Iris pigment epithelial cell (primary cell): ENCODE results near the gene LGALS3BP.
A peak's percentile ranks its signal among the peaks of the same experiment; 100 is the strongest.
"Not testable (repeated sequence)": the region's sequence is repeated elsewhere in the genome, so short reads cannot be mapped to it uniquely, and the experiment has no call there.

ENCODE experiments used
- DNase-seq: peaks from one replicate; pipeline ENCODE4 v3.0.0-alpha.2; 2011; ENCODE audit warnings: low read depth

Gene LGALS3BP

GRCh38 chr17:78962984-78963348, 16.8 kb downstream of the LGALS3BP start:
- not testable (repeated sequence) for DNase-seq

DNA sequence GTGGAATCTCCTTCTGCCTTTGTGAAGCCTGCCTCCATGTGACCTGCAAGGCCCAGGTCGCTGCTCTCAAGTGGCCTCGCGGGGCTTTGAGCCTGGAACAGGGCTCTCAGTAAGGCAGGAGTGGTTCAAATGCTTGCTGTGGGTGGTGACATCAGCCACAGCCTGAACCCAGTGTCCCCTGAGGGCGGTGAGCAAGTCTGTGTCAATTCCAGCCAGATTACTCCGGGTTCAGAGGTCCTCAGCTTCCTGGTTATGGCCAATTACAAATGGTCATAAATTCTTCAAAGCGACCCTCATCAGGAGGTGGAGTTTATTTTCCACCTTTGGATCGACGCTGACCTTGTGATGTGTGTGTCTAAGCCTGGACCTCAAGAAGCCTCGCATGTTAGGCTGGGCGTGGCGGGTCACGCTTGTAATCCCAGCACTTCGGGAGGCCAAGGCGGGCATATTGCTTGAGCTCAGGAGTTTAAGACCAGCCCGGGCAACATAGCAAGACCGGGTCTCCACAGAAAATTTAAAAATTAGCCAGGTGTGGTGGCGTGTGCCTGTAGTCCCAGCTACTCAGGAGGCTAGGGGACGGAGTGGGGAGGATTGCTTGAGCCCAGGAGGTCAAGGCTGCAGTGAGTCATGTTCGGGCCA, 17.3 kb downstream of the LGALS3BP start:
- DNase-seq: no peak

DNA sequence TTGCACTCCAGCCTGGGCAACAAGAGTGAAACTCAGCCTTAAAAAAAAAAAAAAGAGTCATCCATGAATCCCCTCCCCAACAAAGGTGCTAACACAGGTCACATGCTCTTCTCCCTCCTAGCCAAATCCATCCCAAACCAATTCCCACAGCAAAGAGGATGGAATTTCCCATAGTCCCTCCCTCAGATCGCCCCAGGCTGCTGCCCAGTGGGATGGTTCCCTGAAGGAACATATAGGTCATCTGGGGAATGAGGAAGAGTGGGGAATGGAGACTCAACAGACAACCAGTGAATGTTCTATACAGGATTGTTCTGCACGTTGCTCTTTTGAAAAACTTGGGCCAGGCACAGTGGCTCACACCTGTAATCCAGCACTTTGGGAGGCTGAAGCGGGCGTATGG, 18.2 kb downstream of the LGALS3BP start:
- no peak for DNase-seq

DNA sequence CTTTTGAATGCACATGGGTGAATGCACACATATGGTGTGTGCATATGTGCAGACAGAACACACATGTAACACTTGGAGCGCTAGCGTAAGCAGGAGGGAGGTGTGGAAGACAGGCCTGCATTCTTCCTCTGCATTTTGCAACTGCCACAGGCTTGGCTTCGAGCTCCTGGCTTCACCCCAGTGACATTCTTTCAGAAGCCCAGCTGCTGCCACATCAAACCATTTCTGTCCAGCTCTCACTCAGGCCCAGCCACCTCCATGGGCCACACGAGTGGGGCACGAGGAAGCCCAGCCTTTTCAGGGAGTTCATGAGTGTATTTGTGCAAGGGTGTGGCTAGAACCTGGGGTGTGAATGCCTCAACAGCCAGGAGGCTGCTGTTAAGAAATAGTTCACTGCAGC, 18.8 kb downstream of the LGALS3BP start:
- DNase-seq: no peak

- no peak for DNase-seq
These were observed 19.9 kb downstream of the LGALS3BP start for GRCh38 chr17:78959803-78960202.

DNA sequence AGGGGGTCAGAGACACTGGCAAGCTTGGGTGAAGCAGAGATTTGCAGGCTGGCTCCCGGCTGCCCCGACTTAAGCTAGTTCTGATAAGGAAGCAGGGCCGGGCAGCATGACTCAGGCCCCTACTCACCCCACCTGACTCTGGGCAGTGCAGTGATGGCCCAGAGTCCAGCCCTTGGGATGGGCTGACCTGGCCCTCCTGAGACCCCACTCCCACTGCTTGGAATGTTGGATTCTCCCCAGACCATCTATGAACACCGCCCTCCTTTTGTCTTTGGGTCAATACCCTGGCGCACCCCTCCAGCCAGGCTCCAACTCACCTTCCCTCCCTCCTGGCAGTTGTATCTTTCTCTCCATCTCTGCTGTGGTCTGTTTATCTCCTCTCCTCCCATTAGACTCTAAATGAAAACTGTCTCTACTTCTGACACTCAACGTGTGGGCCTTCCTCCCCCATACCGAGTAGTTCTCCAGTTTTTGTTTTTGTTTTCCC, 21.0 kb downstream of the LGALS3BP start:
- DNase-seq: peak; percentile 50

GRCh38 chr17:78957128-78957527, 22.6 kb downstream of the LGALS3BP start:
- DNase-seq: peak; percentile 27

DNA sequence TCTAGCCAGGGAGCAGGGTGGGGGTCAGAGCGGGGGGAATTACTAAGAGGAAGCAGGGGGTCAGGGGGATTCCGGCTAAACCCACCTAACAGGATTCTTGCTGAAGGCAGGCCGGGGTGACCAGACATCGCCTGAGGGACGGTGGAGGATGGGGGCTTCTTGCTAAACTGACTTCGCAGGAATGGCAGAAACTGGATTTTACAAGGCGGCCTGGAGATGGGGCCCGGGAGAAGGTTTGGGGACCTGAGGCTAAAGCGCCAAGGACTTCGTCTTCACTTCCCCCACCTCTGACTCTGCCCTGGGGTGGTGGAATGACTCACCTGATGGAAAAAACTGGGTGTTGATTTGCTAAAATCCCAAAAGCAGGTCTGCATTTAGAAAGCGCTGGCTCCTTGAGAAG, 23.5 kb downstream of the LGALS3BP start:
- DNase-seq: no peak

DNA sequence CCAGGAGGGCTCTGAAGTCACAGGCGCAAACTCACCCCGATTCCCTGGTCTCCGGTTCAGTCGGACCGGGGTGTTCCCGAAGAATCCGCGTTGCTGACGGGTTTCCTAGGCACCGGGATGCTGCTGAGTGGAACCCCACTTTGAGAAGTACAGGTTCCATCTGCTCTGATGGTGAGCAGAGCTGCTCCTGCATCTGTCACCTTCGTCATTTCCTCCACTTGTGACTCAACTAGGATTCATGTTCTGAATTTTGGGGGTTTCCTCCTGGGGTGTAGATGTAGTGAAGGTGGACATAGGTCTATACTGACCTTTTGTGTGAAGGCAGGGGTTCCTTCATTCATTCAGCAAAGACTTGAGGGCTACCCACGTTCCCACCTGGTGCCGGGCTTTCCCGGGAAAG, 25.0 kb downstream of the LGALS3BP start:
- no peak for DNase-seq

- no peak for DNase-seq
These were observed 26.1 kb downstream of the LGALS3BP start for GRCh38 chr17:78953356-78954350.

DNA sequence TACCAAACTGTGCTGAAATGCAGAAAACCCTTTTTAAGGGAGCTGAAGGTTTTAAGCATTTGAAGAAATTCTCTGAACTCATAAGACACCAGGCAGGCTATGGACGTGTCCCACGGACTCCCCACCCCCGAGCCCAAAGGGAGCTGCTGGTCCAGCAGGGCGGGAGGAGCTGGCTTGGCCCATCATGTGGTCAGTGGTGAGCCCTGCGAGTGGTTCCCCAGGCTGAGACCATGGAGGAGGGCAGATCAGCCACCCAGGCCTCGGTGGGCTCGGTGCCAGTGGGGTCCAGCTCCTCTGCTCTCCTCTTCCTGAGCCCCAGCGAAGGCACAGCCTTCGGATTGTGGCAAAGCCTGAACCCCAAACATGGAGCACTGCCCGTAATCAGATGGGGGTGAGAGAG, 27.0 kb downstream of the LGALS3BP start:
- no peak for DNase-seq

GRCh38 chr17:78951967-78952551, 27.7 kb downstream of the LGALS3BP start:
- peak; percentile 42 for DNase-seq

DNA sequence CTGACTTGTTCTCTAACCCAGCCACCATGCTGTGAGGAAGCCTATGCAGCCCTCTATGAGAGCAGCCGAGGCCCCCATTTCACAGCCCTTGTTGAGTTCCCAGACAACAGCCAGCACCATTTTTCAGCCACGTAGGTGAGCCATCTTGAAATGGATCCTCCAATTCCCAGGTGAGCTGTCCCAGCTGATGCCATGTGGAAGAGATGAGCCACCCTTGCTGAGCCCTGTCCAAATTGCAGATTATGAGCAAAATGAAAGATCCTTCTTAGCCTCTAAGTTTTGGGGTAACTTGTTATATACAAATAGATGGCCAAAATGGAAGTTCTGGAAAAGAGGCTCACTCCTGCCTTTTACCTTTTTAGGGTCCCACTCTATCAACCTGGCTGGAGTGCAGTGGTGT, 28.9 kb downstream of the LGALS3BP start:
- DNase-seq: no peak

DNA sequence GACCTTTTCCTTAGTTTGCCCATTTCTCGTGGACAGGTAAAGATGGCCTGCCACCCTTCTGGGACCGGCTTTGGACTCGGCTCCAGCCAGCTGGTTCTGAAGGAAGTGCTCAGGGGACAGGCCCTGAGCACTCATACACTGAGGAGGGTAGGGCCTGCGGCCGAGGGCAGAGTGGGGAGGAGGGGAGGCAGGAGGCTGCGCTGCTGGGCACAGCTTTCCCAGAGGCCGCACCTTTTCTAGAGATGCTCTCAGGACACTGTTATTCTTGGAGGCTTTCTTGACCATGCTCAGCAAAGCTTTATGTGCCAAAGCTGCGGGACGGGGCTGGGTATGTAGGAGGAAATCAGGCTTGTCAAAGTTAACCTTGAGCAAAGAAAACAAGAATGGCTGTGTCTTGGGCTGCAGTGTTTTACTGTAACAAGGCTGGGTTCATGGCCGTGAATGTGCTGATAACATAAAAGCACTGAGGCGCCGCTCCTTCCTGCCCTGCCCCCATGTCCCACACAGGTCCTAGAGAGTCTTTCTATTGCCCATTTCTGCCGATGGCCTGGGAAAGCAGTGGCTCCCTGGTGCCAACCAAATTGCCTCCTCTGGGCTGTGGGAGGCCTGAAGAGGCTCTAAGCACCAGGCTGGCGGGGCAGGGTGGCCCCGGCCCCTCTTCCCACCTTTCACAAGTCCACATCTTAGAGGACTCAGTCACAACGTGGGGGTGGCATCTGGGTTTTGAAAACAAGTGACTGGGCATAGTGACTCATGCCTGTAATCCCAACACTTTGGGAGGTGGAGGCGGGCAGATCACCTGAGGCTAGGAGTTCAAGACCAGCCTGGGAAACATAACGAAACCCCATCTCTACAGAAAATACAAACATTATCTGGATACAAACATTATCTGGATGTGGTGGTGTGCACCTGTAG, 32.2 kb downstream of the LGALS3BP start:
- DNase-seq: no peak

DNA sequence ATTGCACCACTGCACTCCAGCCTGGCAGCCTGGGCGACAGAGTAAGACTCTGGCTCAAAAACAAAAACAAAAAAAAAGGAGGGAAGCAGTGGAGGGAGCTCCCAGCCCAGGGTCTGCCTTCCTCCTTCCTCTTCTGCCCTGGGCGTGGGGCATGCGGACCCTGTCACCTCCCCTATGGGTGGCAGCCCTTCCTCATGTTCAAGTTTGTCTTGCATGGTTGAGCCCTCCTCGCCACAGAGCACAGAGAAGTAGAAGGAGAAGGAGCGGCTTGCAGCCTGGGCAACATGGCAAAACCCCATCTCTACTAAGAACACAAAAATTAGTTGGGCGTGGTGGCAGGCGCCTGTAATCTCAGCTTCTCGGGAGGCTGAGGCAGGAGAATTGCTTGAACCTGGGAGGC, 33.1 kb downstream of the LGALS3BP start:
- no peak for DNase-seq

DNA sequence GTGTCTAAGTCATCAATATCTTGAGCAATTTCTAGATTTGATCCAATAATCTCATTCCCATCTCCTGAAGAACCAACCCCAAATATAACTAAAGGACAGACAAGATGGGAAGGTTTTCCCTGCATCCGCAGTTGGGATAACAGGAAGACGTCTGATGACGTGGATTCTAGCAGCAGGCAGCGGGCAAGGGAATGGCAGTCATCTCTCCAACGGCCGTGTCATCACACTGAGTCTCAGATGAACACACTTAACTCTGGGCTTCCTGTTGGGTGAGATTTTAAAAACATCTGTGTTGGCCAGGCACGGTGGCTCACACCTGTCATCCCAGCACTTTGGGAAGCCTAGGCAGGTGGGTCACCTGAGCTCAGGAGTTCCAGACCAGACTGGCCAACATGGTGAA, 33.6 kb downstream of the LGALS3BP start:
- DNase-seq: no peak

GRCh38 chr17:78945455-78945854, 34.3 kb downstream of the LGALS3BP start:
- not testable (repeated sequence) for DNase-seq

- no peak for DNase-seq
These were observed 34.8 kb downstream of the LGALS3BP start for GRCh38 chr17:78944956-78945355.

- DNase-seq: no peak
These were observed 35.7 kb downstream of the LGALS3BP start for GRCh38 chr17:78944026-78944425.

- peak; percentile 55 for DNase-seq
These were observed 39.0 kb downstream of the LGALS3BP start for GRCh38 chr17:78940708-78941107.

- no peak for DNase-seq
These were observed 39.5 kb downstream of the LGALS3BP start for GRCh38 chr17:78940258-78940657.

- DNase-seq: peak; percentile 72
These were observed 40.1 kb downstream of the LGALS3BP start for GRCh38 chr17:78939615-78940014.
